HEK293 (cell line): Measurements from ENCODE around the gene CALCOCO1.

ENCODE experiments used
- CTCF ChIA-PET: fragments of 350-600 bp; formaldehyde crosslinking; extraction: SDS; loops from one replicate; lab custom pipeline; 2021; ENCODE audit warnings: antibody characterized with exemption; lab: Yijun Ruan, JAX
- POLR2A ChIA-PET: fragments of 300-600 bp; formaldehyde crosslinking; extraction: SDS; loops from one replicate; lab custom pipeline; 2020; ENCODE audit warnings: antibody characterized with exemption, inconsistent platforms; lab: Yijun Ruan, JAX
- H3K27ac ChIP-seq: fragments of 200-500 bp; sonication (Bioruptor generic); 2 replicates; pipeline ENCODE4 v1.5.1; 2014; ENCODE audit warnings: low read depth, low read length, control low read depth, inconsistent platforms; ENCODE audit errors: extremely low read depth
- H3K36me3 ChIP-seq, 2 experiments: fragments of 200-500 bp in 1 of 2; sonication (Bioruptor generic) in 1 of 2; 1 replicate in 1 of 2; 2 replicates in 1 of 2; pipeline ENCODE4 v1.5.1; 2014 to 2017; ENCODE audit warnings: inconsistent platforms in 2 of 2, low read length in 2 of 2; ENCODE audit not compliant: control insufficient read depth in 2 of 2, insufficient read depth in 1 of 2
- H3K4me1 ChIP-seq: fragments of 200-500 bp; sonication (Bioruptor generic); 2 replicates; pipeline ENCODE4 v1.5.1; 2014; ENCODE audit warnings: mild to moderate bottlenecking, low read length, inconsistent platforms; ENCODE audit not compliant: control insufficient read depth, insufficient read depth
- H3K4me3 ChIP-seq: 2 replicates; pipeline ENCODE4 v1.5.1; 2011; ENCODE audit warnings: low read depth, mild to moderate bottlenecking, control low read depth, low read length, moderate library complexity
- H3K9me3 ChIP-seq: fragments of 200-500 bp; sonication (Bioruptor generic); 2 replicates; pipeline ENCODE4 v1.5.1; 2014; ENCODE audit warnings: low read depth, low read length, inconsistent platforms; ENCODE audit not compliant: control insufficient read depth, insufficient read depth
- GFI1B ChIP-seq: fragments of 450-650 bp; formaldehyde crosslinking; IDR thresholded peaks from 2 replicates; pipeline ENCODE4 v1.5.1; 2016; ENCODE audit warnings: missing biosample characterization, missing genetic modification characterization
- OVOL3 ChIP-seq: fragments of 450-650 bp; formaldehyde crosslinking; IDR thresholded peaks from 2 replicates; pipeline ENCODE4 v1.5.1; 2016; ENCODE audit warnings: missing biosample characterization, missing genetic modification characterization
- PRDM4 ChIP-seq: fragments of 450-650 bp; formaldehyde crosslinking; IDR thresholded peaks from 2 replicates; pipeline ENCODE4 v1.5.1; 2017; ENCODE audit warnings: missing biosample characterization, missing genetic modification characterization
- SALL2 ChIP-seq: fragments of 450-650 bp; formaldehyde crosslinking; IDR thresholded peaks from 2 replicates; pipeline ENCODE4 v1.5.0; 2017; ENCODE audit warnings: missing biosample characterization, mild to moderate bottlenecking, missing genetic modification characterization, borderline replicate concordance
- YY1 ChIP-seq: fragments of 450-650 bp; formaldehyde crosslinking; IDR thresholded peaks from 2 replicates; pipeline ENCODE4 v1.5.1; 2018; ENCODE audit warnings: missing biosample characterization, missing genetic modification characterization
- ZBTB11 ChIP-seq: fragments of 450-650 bp; formaldehyde crosslinking; conservative IDR thresholded peaks from 2 replicates; pipeline ENCODE4 v1.5.1; 2016; ENCODE audit warnings: low read depth, missing biosample characterization, missing genetic modification characterization
- ZBTB20 ChIP-seq: fragments of 450-650 bp; formaldehyde crosslinking; IDR thresholded peaks from 2 replicates; pipeline ENCODE4 v1.5.1; 2016; ENCODE audit warnings: missing biosample characterization, missing genetic modification characterization
- ZBTB44 ChIP-seq: fragments of 450-650 bp; IDR thresholded peaks from 2 replicates; pipeline ENCODE4 v1.5.1; 2018; ENCODE audit warnings: missing biosample characterization, mild to moderate bottlenecking, missing genetic modification characterization
- ZNF10 ChIP-seq: fragments of 450-650 bp; formaldehyde crosslinking; IDR thresholded peaks from 2 replicates; pipeline ENCODE4 v1.5.1; 2017; ENCODE audit warnings: missing biosample characterization, missing genetic modification characterization
- ZNF202 ChIP-seq: fragments of 450-650 bp; formaldehyde crosslinking; IDR thresholded peaks from 2 replicates; pipeline ENCODE4 v1.5.1; 2016; ENCODE audit warnings: missing biosample characterization, missing genetic modification characterization, borderline replicate concordance
- ZNF223 ChIP-seq: fragments of 450-650 bp; formaldehyde crosslinking; IDR thresholded peaks from 2 replicates; pipeline ENCODE4 v1.5.1; 2016; ENCODE audit warnings: missing biosample characterization, missing genetic modification characterization
- ZNF48 ChIP-seq: fragments of 450-650 bp; formaldehyde crosslinking; IDR thresholded peaks from 2 replicates; pipeline ENCODE4 v1.5.1; 2016; ENCODE audit warnings: missing biosample characterization, missing genetic modification characterization
- ZNF501 ChIP-seq: fragments of 450-650 bp; formaldehyde crosslinking; IDR thresholded peaks from 2 replicates; pipeline ENCODE4 v1.5.1; 2016; ENCODE audit warnings: missing biosample characterization, missing genetic modification characterization
- ZNF513 ChIP-seq: fragments of 450-650 bp; IDR thresholded peaks from 2 replicates; pipeline ENCODE4 v1.5.1; 2018; ENCODE audit warnings: missing biosample characterization, missing genetic modification characterization
- ZNF518A ChIP-seq: fragments of 450-650 bp; formaldehyde crosslinking; conservative IDR thresholded peaks from 2 replicates; pipeline ENCODE4 v1.5.1; 2016; ENCODE audit warnings: low read depth, missing biosample characterization, missing genetic modification characterization
- ZNF623 ChIP-seq: fragments of 450-650 bp; formaldehyde crosslinking; IDR thresholded peaks from 2 replicates; pipeline ENCODE4 v1.5.1; 2016; ENCODE audit warnings: missing biosample characterization, missing genetic modification characterization
- ZNF664 ChIP-seq: fragments of 450-650 bp; formaldehyde crosslinking; IDR thresholded peaks from 2 replicates; pipeline ENCODE4 v1.5.1; 2016; ENCODE audit warnings: missing biosample characterization, missing genetic modification characterization
- ZSCAN5A ChIP-seq: fragments of 450-650 bp; formaldehyde crosslinking; IDR thresholded peaks from 2 replicates; pipeline ENCODE4 v1.5.1; 2016; ENCODE audit warnings: missing biosample characterization, missing genetic modification characterization
- ZXDB ChIP-seq: fragments of 450-650 bp; formaldehyde crosslinking; IDR thresholded peaks from 2 replicates; pipeline ENCODE4 v1.5.1; 2016; ENCODE audit warnings: missing biosample characterization, missing genetic modification characterization

The CALCOCO1 gene

GRCh38 chr12:53677016-53677799, 50.0 kb downstream of the CALCOCO1 start:
- Histone ChIP-seq H3K27ac (peak overlapping the region; percentile 90), H3K9me3 (no peaks in the 10 kb centered on the region), H3K4me1 (0 out of 2 replicates have a peak, but pooled peaks cover 7% of the 10 kb centered on the region), H3K36me3 (peaks cover 16 to 19% of the 10 kb centered on the region in 2 experiments; a peak in 2 of 3 replicates), H3K4me3 (peak overlapping the region; percentile 20)
- POLR2A ChIA-PET: interaction anchor here (0.8 to 2.9 kb wide), 5 partner anchors 16 to 178 kb away, joined by 3 to 13 read pairs (median 7); partner anchors contain the start of genes ATF7, MAP3K12 and TARBP2
- CTCF ChIA-PET: interaction anchor here (0.6 to 3.6 kb wide), 11 partner anchors 10 to 539 kb away, joined by 3 to 50 read pairs (median 5); no protein-coding TSS in a partner anchor
- TF ChIP-seq ZNF10 (tag by site-specific recombination) (no peak), ZNF202 (tag by site-specific recombination) (no peak), SALL2 (tag by site-specific recombination) (no peak), ZNF223 (no peak), YY1 (peak; percentile 69), ZBTB11 (tag by site-specific recombination) (0 out of 2 replicates have a peak, but pooled peaks have one; percentile 35), ZNF664 (tag by site-specific recombination) (no peak), PRDM4 (no peak), ZNF623 (tag by site-specific recombination) (no peak), ZNF48 (no peak), ZBTB20 (tag by site-specific recombination) (peak; percentile 91), ZBTB44 (peak; percentile 9; the same call in 1 of the 2 replicates), ZXDB (tag by site-specific recombination) (no peak; the same call in 1 of the 2 replicates), OVOL3 (peak; percentile 43; the same call in 1 of the 2 replicates), GFI1B (tag by site-specific recombination) (peak; percentile 51; the same call in 1 of the 2 replicates), ZSCAN5A (tag by site-specific recombination) (no peak), ZNF513 (tag by site-specific recombination) (no peak; the same call in 1 of the 2 replicates), ZNF518A (tag by site-specific recombination) (no peak), ZNF501 (tag by site-specific recombination) (no peak)
